ENCODE results near the gene DYRK3. TPM values are rescaled to one million over a fixed set of nuclear protein-coding genes. Genes with fewer than 3 reads are reported as not detected.

DYRK3 gene
- total and polyA plus RNA-seq, 9 of the 15 experiments (the other 6 are each of a cell fraction or from before 2014, with no cell fraction given) = 4.5 to 33.7 (median 25.7) TPM

- no peak; the same call in 1 of the 2 replicates for TF ChIP-seq HLTF (IDR thresholded peaks at IDR 0.05)
- no peak; the same call in 1 of the 2 replicates for TF ChIP-seq ETV5 (CRISPR knock-in tag; IDR thresholded peaks at IDR 0.05; ENCODE audit: low read depth)
- no peak; the same call in 1 of the 2 replicates for TF ChIP-seq ZNF644 (tag; IDR thresholded peaks at IDR 0.05; ENCODE audit: low read depth)
- no peak for TF ChIP-seq CBFB (CRISPR knock-in tag; IDR thresholded peaks at IDR 0.05)
- no peak for TF ChIP-seq ZBTB33 (CRISPR knock-in tag; IDR thresholded peaks at IDR 0.05)
- TF ChIP-seq, protein P1, sequence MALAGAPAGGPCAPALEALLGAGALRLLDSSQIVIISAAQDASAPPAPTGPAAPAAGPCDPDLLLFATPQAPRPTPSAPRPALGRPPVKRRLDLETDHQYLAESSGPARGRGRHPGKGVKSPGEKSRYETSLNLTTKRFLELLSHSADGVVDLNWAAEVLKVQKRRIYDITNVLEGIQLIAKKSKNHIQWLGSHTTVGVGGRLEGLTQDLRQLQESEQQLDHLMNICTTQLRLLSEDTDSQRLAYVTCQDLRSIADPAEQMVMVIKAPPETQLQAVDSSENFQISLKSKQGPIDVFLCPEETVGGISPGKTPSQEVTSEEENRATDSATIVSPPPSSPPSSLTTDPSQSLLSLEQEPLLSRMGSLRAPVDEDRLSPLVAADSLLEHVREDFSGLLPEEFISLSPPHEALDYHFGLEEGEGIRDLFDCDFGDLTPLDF (CRISPR knock-in tag; IDR thresholded peaks at IDR 0.05) = no peak
- TF ChIP-seq JUND (IDR thresholded peaks at IDR 0.05; ENCODE audit: borderline replicate concordance, low read depth, low read length) = peak; percentile 53
- no peak; the same call in 1 of the 3 replicates for TF ChIP-seq JUND (tag; IDR thresholded peaks at IDR 0.05; ENCODE audit: borderline replicate concordance, low read depth, low read length)
- TF ChIP-seq HSF4 (CRISPR knock-in tag; IDR thresholded peaks at IDR 0.05; ENCODE audit: borderline replicate concordance) = peak; percentile 78; the same call in 1 of the 2 replicates
- peak; percentile 46; the same call in 1 of the 2 replicates for TF ChIP-seq CREB1 (IDR thresholded peaks at IDR 0.05)
- no peak; the same call in 1 of the 2 replicates for TF ChIP-seq CREB1 (CRISPR knock-in tag; IDR thresholded peaks at IDR 0.05)
- peak; percentile 53; the same call in 1 of the 2 replicates for TF ChIP-seq ESRRA (IDR thresholded peaks at IDR 0.05; ENCODE audit: borderline replicate concordance, low read depth)
- TF ChIP-seq ZNF140 (CRISPR knock-in tag; IDR thresholded peaks at IDR 0.05) = no peak
- peak; percentile 15; the same call in 1 of the 2 replicates for TF ChIP-seq MIER1 (IDR thresholded peaks at IDR 0.05; ENCODE audit: low read depth)
- no peak for TF ChIP-seq ZNF668 (CRISPR knock-in tag; IDR thresholded peaks at IDR 0.05)
- TF ChIP-seq TFAM (CRISPR knock-in tag; conservative IDR thresholded peaks at IDR 0.05) = no peak
- TF ChIP-seq NR2F6 (CRISPR knock-in tag; IDR thresholded peaks at IDR 0.05) = no peak
- TF ChIP-seq PHF21A (IDR thresholded peaks at IDR 0.05; ENCODE audit: borderline replicate concordance, low read depth) = no peak
- no peak for TF ChIP-seq ZNF124 (CRISPR knock-in tag; IDR thresholded peaks at IDR 0.05)
- TF ChIP-seq ARID1B (IDR thresholded peaks at IDR 0.05) = peak; percentile 99
- 0 out of 2 replicates have a peak, but pooled peaks have one; percentile 20 for TF ChIP-seq JUN (IDR thresholded peaks at IDR 0.05; ENCODE audit: borderline replicate concordance, low read depth, low read length)
- TF ChIP-seq JUN (CRISPR knock-in tag; IDR thresholded peaks at IDR 0.05; ENCODE audit: borderline replicate concordance) = no peak
- no peak; the same call in 1 of the 2 replicates for TF ChIP-seq ELK3 (CRISPR knock-in tag; IDR thresholded peaks at IDR 0.05)
- TF ChIP-seq ZNF239 (CRISPR knock-in tag; IDR thresholded peaks at IDR 0.05) = no peak; the same call in 1 of the 2 replicates
- TF ChIP-seq KLF16 (IDR thresholded peaks at IDR 0.05) = peak; percentile 91
- TF ChIP-seq PHB2 (IDR thresholded peaks at IDR 0.05; ENCODE audit: low read depth) = peak; percentile 88
Observed at GRCh38 chr1:206651958-206652890, 16.9 kb downstream of the DYRK3 start (continued).
